GM21381 (cell line): ENCODE data around the gene GPR155.
"Not testable (repeated sequence)": the region's sequence is repeated elsewhere in the genome, so short reads cannot be mapped to it uniquely, and the experiment has no call there.

ENCODE experiments used
- ATAC-seq: cut with Tn5 transposase; IDR thresholded peaks from one replicate; pipeline ENCODE4 v1.9.1; 2021; ENCODE audit warnings: mild to moderate bottlenecking, moderate library complexity; ENCODE audit not compliant: unreplicated experiment

GPR155 gene

GRCh38 chr2:174439950-174440349 lies 46.9 kb downstream of the GPR155 start:
- no peak for ATAC-seq

GRCh38 chr2:174439323-174439722 lies 47.5 kb downstream of the GPR155 start:
- no peak for ATAC-seq

GRCh38 chr2:174438146-174438886 lies 48.5 kb downstream of the GPR155 start:
- no peak for ATAC-seq

GRCh38 chr2:174436351-174436750 lies 50.5 kb downstream of the GPR155 start:
- ATAC-seq, result no peak

- no peak for ATAC-seq
These were observed 54.9 kb downstream of the GPR155 start for GRCh38 chr2:174431902-174432301.

- ATAC-seq, result no peak
These were observed 56.8 kb downstream of the GPR155 start for GRCh38 chr2:174430066-174430465.

- no peak for ATAC-seq
These were observed 58.6 kb downstream of the GPR155 start for GRCh38 chr2:174428214-174428613.

- ATAC-seq, result no peak
These were observed 74.6 kb downstream of the GPR155 start for GRCh38 chr2:174412256-174412655.

GRCh38 chr2:174410039-174410438 lies 76.8 kb downstream of the GPR155 start:
- not testable (repeated sequence) for ATAC-seq

GRCh38 chr2:174403628-174404027 lies 83.2 kb downstream of the GPR155 start:
- ATAC-seq, result no peak

GRCh38 chr2:174400853-174401252 lies 86.0 kb downstream of the GPR155 start:
- ATAC-seq, result no peak

GRCh38 chr2:174399171-174399570 lies 87.7 kb downstream of the GPR155 start:
- ATAC-seq, result no peak

- ATAC-seq, result no peak
These were observed 89.1 kb downstream of the GPR155 start for GRCh38 chr2:174397773-174398172.

- peak; percentile 26 for ATAC-seq
These were observed 90.7 kb downstream of the GPR155 start for GRCh38 chr2:174395969-174396630.

- ATAC-seq, result peak; percentile 98
These were observed 91.4 kb downstream of the GPR155 start, which contains the start of gene SCRN3 for GRCh38 chr2:174395284-174395968. Gene SCRN3 (plus strand): TSS chr2:174395730. CDS start chr2:174398284, 2,554 bp downstream.

GRCh38 chr2:174392706-174393105 lies 94.1 kb downstream of the GPR155 start:
- ATAC-seq, result no peak

GRCh38 chr2:174390303-174390702 lies 96.5 kb downstream of the GPR155 start:
- ATAC-seq, result not testable (repeated sequence)

GRCh38 chr2:174389542-174389941 lies 97.3 kb downstream of the GPR155 start:
- no peak for ATAC-seq

GRCh38 chr2:174388706-174389105 lies 98.1 kb downstream of the GPR155 start:
- not testable (repeated sequence) for ATAC-seq

GRCh38 chr2:174385201-174385600 lies 101.6 kb downstream of the GPR155 start:
- no peak for ATAC-seq

GRCh38 chr2:174383796-174384195 lies 103.0 kb downstream of the GPR155 start:
- ATAC-seq, result no peak
